PC-9 (cell line): ENCODE measurements around the gene HOOK2.

Experiments used
- CTCF ChIP-seq: fragments of 200-600 bp; sonication (generic); conservative IDR thresholded peaks from 2 replicates; pipeline ENCODE4 v1.6.1; 2017; ENCODE audit warnings: mixed run types, antibody characterized with exemption, mild to moderate bottlenecking, moderate library complexity
- EZH2 ChIP-seq: fragments of 200-600 bp; sonication (generic); IDR thresholded peaks from 2 replicates; pipeline ENCODE4 v1.8.0; 2017; ENCODE audit warnings: antibody characterized with exemption, low read depth

- no peak for TF ChIP-seq EZH2
- TF ChIP-seq CTCF = no peak
Measured at GRCh38 chr19:12804051-12804450, 28.7 kb upstream of the HOOK2 start.
